Left lung (tissue), 10 donors: ENCODE measurements around the gene LCN10. TPM values are rescaled to one million over a fixed set of nuclear protein-coding genes. Genes with fewer than 3 reads are reported as not detected.

ENCODE experiments used
- ATAC-seq: fragments of 200-7000 bp; cut with Tn5 transposase; one replicate; pipeline ENCODE4 v1.9.1; 2020; ENCODE audit warnings: moderate library complexity
- DNase-seq, 4 donors: peaks; one replicate each; pipeline ENCODE4 v3.0.0-alpha.2; 2013 to 2020
- H3K27ac ChIP-seq, 2 donors: fragments of 200-600 bp; sonication (generic) in 1 of 2; one replicate each; pipeline versions ENCODE4 v1.5.0 to v1.8.0; 2020 to 2021
- H3K27me3 ChIP-seq, 2 donors: fragments of 200-600 bp; sonication (generic) in 1 of 2; one replicate each; pipeline versions ENCODE4 v1.5.0 to v1.8.0; 2020 to 2021
- H3K36me3 ChIP-seq, 2 donors: fragments of 200-600 bp; sonication (generic) in 1 of 2; one replicate each; pipeline versions ENCODE4 v1.5.0 to v1.8.0; 2020 to 2021
- H3K4me1 ChIP-seq, 2 donors: fragments of 200-600 bp; one replicate each; pipeline ENCODE4 v1.8.0; 2021
- H3K4me3 ChIP-seq, 2 donors: fragments of 200-600 bp; sonication (generic) in 1 of 2; one replicate each; pipeline versions ENCODE4 v1.5.0 to v1.8.0; 2020 to 2021; ENCODE audit warnings: mild to moderate bottlenecking in 1 of 2
- H3K9me3 ChIP-seq, 2 donors: fragments of 200-600 bp; sonication (generic) in 1 of 2; one replicate each; pipeline versions ENCODE4 v1.5.0 to v1.8.0; 2020 to 2021
- CTCF ChIP-seq, 2 donors: fragments of 200-600 bp; sonication (generic) in 1 of 2; IDR thresholded peaks; one replicate each; pipeline versions ENCODE4 v1.5.0 to v1.8.0; 2021; ENCODE audit warnings: antibody characterized with exemption in 2 of 2
- intact Hi-C, 2 donors: fragments of 100-400 bp; cut with DNase I; formaldehyde crosslinking; loops; one replicate each; pipeline versions ENCODE4 v1.11.2 to v1.14.2; 2022
- polyA plus RNA-seq, 6 donors: library from polyadenylated mRNA; unstranded; fragments of 120-200 nt; gene quantifications; one replicate each; pipeline ENCODE4 v1.2.1, GENCODE V29; 2013; ENCODE audit not compliant: insufficient read length in 6 of 6
- total RNA-seq, 2 donors: library from RNA; stranded (reverse); fragmentation: NEBNext Ultra II Directional; extraction: Animal tissue kit (Norgen Biotek cat#: 25700); gene quantifications; one replicate each; pipeline ENCODE4 v1.2.1, GENCODE V29; 2021
- donor health status: DM: no; HTN: yes; CAD: no.
- donor health status: DM: no; HTN: no; CAD: no.

LCN10 gene
- total and polyA plus RNA-seq, 8 donors = 0.11 to 10.0 (median 0.28) TPM; not detected in 2

GRCh38 chr9:136743639-136744211 is 985 bp upstream of the LCN10 start:
- ATAC-seq = no peak

GRCh38 chr9:136741883-136742571 is 713 bp downstream of the LCN10 start:
- peaks cover 16 to 53% of the 10 kb centered on the region in 2 donors for H3K27me3 ChIP-seq
- no peaks in the 10 kb centered on the region for H3K9me3 ChIP-seq
- H3K36me3 ChIP-seq = no peaks in the 10 kb centered on the region
- no peak overlapping the region for H3K4me3 ChIP-seq
- H3K4me1 ChIP-seq = peaks cover 15 to 20% of the 10 kb centered on the region in 2 donors
- TF ChIP-seq CTCF (IDR thresholded peaks at IDR 0.05) = no peak
- DNase-seq (peak in 1 of 4 donors; percentile 80), ATAC-seq (peak; percentile 52)
- no peak overlapping the region for H3K27ac ChIP-seq
- intact Hi-C loops = no loop called here

More at GRCh38 chr9:136743639-136744211, 985 bp upstream of the LCN10 start:
- TF ChIP-seq CTCF (IDR thresholded peaks at IDR 0.05) = no peak
- Histone ChIP-seq H3K36me3 (no peaks in the 10 kb centered on the region), H3K4me3 (no peak overlapping the region), H3K27me3 (peaks cover 16 to 53% of the 10 kb centered on the region in 2 donors), H3K27ac (no peak overlapping the region), H3K9me3 (no peaks in the 10 kb centered on the region), H3K4me1 (peaks cover 15 to 23% of the 10 kb centered on the region in 2 donors)
- DNase-seq = peak in 1 of 4 donors; percentile 61
- intact Hi-C loops = no loop called here

- DNase-seq (peak in 2 of 4 donors; percentile 55 to 69), ATAC-seq (peak; percentile 47)
- intact Hi-C loops = no loop called here
- no peaks in the 10 kb centered on the region for H3K36me3 ChIP-seq
- H3K27ac ChIP-seq = no peak overlapping the region
- H3K9me3 ChIP-seq = no peaks in the 10 kb centered on the region
- no peak for TF ChIP-seq CTCF (IDR thresholded peaks at IDR 0.05)
- peaks cover 15 to 20% of the 10 kb centered on the region in 2 donors for H3K4me1 ChIP-seq
- no peak overlapping the region for H3K4me3 ChIP-seq
- H3K27me3 ChIP-seq = peaks cover 16 to 53% of the 10 kb centered on the region in 2 donors
Observed at GRCh38 chr9:136740971-136741882, 1.5 kb downstream of the LCN10 start.

- intact Hi-C loops = no loop called here
- Histone ChIP-seq H3K36me3 (no peaks in the 10 kb centered on the region), H3K9me3 (no peaks in the 10 kb centered on the region), H3K4me3 (no peak overlapping the region), H3K27me3 (peaks cover 16 to 53% of the 10 kb centered on the region in 2 donors), H3K27ac (no peak overlapping the region), H3K4me1 (peaks cover 15 to 20% of the 10 kb centered on the region in 2 donors)
- no peak for DNase-seq
- TF ChIP-seq CTCF (IDR thresholded peaks at IDR 0.05) = no peak
- no peak for ATAC-seq
Observed at GRCh38 chr9:136740491-136740890, 2.2 kb downstream of the LCN10 start.
